GM19238 (cell line): ENCODE data around the gene BSND.
"Not testable (repeated sequence)": the region's sequence is repeated elsewhere in the genome, so short reads cannot be mapped to it uniquely, and the experiment has no call there.

Experiments used
- DNase-seq: peaks from one replicate; pipeline ENCODE4 v3.0.0; 2011; ENCODE audit warnings: low spot score; ENCODE audit not compliant: insufficient read length

Gene BSND

GRCh38 chr1:55015731-55016620 lies 17.2 kb downstream of the BSND start:
- DNase-seq = no peak

GRCh38 chr1:55018395-55018794 lies 19.7 kb downstream of the BSND start:
- no peak for DNase-seq

GRCh38 chr1:55021942-55022546 lies 23.3 kb downstream of the BSND start:
- DNase-seq = peak; percentile 76

DNA sequence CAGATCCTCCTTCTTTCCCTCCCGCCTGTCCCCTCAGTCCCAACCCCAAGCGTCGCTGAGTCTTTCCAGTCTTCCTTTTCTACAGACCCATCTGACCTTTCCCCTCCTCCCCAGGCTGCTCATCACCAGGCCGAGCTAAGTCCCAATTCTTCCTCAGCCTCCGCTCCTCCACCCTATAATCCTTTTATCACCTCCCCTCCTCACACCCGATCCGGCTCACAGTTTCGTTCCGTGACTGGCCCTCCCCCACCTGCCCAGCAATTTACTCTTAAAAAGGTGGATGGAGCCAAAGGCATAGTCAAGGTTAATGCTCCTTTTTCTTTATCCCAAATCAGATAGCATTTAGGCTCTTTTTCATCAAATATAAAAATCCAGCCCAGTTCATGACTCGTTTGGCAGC lies 25.4 kb downstream of the BSND start:
- not testable (repeated sequence) for DNase-seq

- not testable (repeated sequence) for DNase-seq
Measured at GRCh38 chr1:55026682-55027081, 27.9 kb downstream of the BSND start.

DNA sequence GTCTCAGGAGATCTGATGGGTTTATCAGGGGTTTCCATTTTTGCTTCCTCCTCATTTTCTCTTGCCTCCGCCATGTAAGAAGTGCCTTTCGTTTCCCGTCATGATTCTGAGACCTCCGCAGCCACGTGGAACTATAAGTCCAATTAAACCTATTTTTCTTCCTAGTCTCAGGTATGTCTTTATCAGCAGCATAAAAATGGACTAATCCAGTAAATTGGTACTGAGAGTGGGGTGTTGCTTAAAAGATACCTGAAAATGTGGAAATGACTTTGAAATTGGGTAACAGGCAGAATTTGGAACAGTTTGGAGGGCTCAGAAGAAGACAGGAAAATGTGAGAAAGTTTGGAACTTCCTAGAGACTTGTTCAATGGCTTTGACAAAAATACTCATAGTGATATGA lies 32.4 kb downstream of the BSND start:
- DNase-seq = not testable (repeated sequence)

GRCh38 chr1:55033265-55033614 lies 34.5 kb downstream of the BSND start:
- no peak for DNase-seq

- no peak for DNase-seq
Measured at GRCh38 chr1:55034476-55035133, 35.9 kb downstream of the BSND start.

DNA sequence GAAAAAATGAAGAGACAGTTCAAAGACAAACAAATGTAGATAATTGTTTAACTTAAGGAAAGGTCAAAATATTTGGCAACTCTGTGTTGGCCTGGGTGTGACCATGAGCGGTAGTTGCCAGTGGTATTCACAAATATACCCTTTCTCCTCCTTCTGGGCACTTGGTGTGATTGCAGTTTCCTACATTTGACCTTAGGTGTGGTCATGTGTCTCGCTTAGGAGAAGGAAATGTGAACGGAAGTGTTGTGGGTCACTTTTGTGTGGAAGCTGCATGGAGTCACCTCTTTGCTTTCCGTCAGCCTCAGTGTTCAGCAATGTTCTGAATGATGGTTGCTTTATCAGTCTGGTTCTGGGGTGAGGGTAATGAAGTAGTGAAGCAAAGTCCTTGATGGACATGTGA lies 37.2 kb downstream of the BSND start:
- no peak for DNase-seq

GRCh38 chr1:55037733-55038551 lies 39.2 kb downstream of the BSND start:
- no peak for DNase-seq

GRCh38 chr1:55038552-55038838 lies 39.8 kb downstream of the BSND start:
- DNase-seq = no peak

- no peak for DNase-seq
Measured at GRCh38 chr1:55038974-55039341, 40.2 kb downstream of the BSND start.

- DNase-seq = no peak
Measured at GRCh38 chr1:55039342-55040082, 40.8 kb downstream of the BSND start, which contains the start of gene PCSK9. Gene PCSK9, plus strand, starts transcription at chr1:55039548. Its CDS starts 290 bp downstream, at chr1:55039838.

- DNase-seq = no peak
Measured at GRCh38 chr1:55040083-55040932, 41.6 kb downstream of the BSND start.

GRCh38 chr1:55040933-55041494 lies 42.3 kb downstream of the BSND start:
- DNase-seq = no peak

GRCh38 chr1:55041613-55042012 lies 42.9 kb downstream of the BSND start:
- no peak for DNase-seq

- no peak for DNase-seq
Measured at GRCh38 chr1:55043011-55043410, 44.3 kb downstream of the BSND start.

DNA sequence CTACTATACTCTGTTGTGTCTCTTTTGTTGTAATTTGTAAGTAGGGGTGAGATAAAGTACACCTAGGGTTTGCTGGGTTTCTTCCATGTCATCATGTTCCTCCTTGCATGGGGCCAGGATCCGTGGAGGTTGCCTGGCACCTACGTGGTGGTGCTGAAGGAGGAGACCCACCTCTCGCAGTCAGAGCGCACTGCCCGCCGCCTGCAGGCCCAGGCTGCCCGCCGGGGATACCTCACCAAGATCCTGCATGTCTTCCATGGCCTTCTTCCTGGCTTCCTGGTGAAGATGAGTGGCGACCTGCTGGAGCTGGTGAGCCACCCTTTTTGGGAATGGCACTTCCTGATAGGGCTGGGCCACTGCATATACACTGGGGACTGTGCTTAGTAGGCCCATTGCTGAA lies 45.0 kb downstream of the BSND start:
- DNase-seq = no peak

GRCh38 chr1:55044617-55045397 lies 46.1 kb downstream of the BSND start:
- no peak for DNase-seq
